GM18498 (cell line): ENCODE results near the gene HTR1E.
"Not testable (repeated sequence)": the region's sequence is repeated elsewhere in the genome, so short reads cannot be mapped to it uniquely, and the experiment has no call there.

Experiments
- ATAC-seq: cut with Tn5 transposase; IDR thresholded peaks from one replicate; pipeline ENCODE4 v1.9.1; 2021; ENCODE audit warnings: mild to moderate bottlenecking, moderate library complexity; ENCODE audit not compliant: unreplicated experiment

The HTR1E gene

DNA sequence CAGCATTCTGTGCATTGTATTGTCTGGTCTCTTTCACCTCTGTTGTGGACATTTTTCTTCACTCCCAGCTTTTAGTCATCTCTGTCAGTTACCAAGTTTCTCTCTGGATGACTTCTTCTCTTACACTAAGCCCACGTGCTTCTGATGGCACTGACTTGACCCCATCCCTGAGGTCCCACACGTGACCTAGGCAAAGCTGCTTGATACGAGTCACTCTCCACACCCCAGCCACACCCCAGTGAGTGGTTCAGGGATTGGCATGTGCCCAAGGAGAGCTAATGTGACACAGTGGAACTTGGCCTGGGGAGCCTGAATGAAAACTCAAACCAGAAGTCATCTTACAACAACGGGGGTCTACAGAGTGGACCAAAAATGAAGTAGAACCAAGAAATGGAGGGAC lies 32.2 kb downstream of the HTR1E start:
- no peak for ATAC-seq

- no peak for ATAC-seq
These were observed 35.8 kb downstream of the HTR1E start for GRCh38 chr6:86973088-86973487.

- no peak for ATAC-seq
These were observed 40.9 kb downstream of the HTR1E start for GRCh38 chr6:86978251-86978650.

GRCh38 chr6:87001494-87001893 lies 64.2 kb downstream of the HTR1E start:
- no peak for ATAC-seq

GRCh38 chr6:87002391-87002790 lies 65.1 kb downstream of the HTR1E start:
- not testable (repeated sequence) for ATAC-seq

DNA sequence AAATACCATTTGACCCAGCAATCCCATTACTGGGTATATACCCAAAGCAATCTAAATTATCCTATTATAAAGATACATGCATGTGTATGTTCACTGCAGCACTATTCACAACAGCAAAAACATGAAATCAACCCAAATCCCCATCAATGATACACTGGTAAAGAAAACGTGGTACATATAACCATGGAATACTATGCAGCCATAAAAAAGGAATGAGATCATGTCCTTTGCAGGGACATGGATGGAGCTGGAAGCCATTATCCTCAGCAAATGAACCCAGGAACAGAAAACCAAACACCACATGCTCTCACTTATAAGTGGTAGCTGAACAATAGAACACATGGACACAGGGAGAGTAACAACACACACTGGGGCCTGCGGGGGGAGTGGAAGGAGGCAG lies 69.2 kb downstream of the HTR1E start:
- not testable (repeated sequence) for ATAC-seq

- ATAC-seq = not testable (repeated sequence)
These were observed 72.3 kb downstream of the HTR1E start for GRCh38 chr6:87009581-87009980.

DNA sequence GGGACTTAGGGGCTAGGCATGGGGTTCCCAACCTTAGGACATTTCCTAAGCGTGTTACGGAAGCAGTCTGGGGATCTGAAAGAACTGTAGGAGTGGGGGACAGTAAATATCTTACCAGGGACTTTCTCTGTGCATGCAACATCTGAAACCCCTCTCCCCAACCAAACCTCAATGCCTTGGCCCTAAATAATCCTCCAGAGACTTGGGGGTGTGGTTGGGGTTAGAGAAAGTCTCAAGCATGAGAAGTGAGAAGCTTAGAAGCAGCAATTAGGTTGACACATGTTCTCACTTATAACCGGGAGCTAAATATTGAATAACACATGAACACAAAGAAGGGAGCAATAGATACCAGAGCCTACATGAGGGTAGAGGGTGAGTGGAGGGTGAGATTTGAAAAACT lies 74.7 kb downstream of the HTR1E start:
- no peak for ATAC-seq

- no peak for ATAC-seq
These were observed 75.4 kb downstream of the HTR1E start for GRCh38 chr6:87012743-87013142.

DNA sequence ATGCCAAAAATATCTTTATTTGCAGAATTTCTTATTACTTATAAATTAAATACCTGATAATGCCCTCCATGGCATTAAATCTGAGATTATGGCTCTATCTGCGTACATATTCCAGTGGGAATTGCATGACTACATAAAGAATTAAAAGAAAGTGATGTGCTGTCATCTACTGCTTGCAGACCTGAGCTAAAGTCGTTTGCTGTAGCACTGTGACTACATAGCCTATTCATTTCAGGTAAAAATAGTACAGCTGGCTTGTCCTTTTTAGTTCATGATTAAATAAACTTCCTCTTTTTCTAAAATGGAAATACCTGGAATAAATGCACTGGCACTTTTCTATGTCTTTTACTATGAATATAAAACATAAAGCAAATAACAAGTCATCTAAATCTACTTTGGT lies 79.4 kb downstream of the HTR1E start:
- ATAC-seq = no peak

DNA sequence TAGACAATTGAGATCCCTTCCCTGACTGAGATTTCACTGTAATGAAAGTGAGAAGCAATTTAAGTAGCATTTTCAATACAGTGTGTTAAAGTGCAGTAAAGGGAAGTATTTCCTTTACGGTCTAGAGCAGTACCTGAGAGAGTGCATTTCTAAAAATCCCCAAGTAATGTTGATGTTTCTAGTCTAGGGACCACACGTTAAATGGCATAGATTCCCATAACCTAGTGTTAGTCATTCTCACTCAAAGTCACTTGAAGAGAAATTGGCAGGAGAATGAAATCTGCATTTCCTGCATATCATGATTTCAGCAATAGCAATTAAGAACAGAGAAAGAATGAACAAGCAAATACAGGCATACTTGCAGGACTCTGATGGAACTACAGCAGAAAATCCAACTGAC lies 89.7 kb downstream of the HTR1E start:
- ATAC-seq = peak; percentile 43

DNA sequence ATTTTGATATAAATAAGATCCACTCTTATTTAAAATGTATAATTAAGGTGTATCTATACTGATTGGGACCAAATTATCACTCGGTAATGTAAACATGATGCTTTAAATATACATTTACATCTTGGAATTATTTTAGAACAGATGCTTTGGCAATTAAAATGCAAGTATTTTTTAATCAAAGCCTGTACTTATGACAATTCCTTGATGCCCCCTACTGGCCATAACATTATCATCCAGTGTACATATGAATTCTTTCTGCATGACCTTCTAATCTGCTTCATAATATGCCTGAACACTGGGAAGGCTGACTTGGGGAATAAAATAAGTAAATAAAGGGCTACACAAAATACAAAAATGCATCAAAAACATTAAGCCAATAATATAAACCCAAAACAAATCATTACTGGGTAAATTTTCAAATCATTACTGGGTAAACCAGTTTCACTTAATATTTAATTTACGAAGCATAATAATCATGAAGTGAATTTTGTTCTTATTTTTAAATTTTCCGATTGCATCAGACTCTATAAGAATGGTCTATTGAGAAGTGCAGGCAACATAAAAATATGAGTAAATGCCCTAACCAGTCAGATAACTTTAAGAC lies 92.5 kb downstream of the HTR1E start:
- no peak for ATAC-seq

DNA sequence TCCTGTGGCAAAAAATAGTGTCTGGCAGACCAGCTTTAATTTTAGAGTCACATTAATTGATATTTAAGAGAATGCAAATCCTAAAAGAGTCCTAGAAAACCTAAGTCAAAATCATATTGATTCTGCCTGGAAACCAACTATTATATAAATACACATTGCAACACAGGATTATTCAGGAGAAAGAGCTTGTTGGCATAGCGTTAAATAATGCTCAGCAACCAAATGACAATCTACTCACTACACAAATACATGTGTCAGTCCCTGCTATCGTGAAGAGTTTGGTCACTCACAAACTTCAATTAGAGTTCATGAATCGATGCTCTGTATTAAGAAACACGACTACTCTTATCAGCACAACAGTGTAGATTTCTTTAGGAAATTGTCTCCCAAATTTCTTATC lies 103.4 kb downstream of the HTR1E start:
- ATAC-seq = no peak

GRCh38 chr6:87045521-87046075 lies 108.3 kb downstream of the HTR1E start:
- no peak for ATAC-seq

DNA sequence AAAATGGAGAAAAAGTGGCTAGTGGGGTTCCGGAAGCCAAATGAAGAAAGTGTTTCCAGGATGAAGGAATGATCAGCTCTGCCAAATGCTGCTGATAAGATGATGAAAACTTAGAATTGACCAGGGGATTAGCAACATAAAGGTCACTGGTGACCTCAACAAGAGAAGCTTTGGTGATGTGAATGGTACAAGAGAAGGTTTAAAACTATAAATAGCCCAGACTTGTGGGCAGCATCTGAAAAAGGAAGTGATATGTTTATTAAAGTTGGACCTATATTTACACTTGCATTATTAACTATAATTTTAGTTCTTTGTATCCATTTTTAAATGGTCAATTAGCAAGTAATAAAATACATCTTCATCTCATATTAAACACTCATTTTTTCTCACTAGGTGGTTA lies 112.5 kb downstream of the HTR1E start:
- no peak for ATAC-seq

GRCh38 chr6:87053312-87053711 lies 116.0 kb downstream of the HTR1E start:
- ATAC-seq = no peak

- peak; percentile 51 for ATAC-seq
These were observed 117.0 kb downstream of the HTR1E start for GRCh38 chr6:87054143-87054833.

DNA sequence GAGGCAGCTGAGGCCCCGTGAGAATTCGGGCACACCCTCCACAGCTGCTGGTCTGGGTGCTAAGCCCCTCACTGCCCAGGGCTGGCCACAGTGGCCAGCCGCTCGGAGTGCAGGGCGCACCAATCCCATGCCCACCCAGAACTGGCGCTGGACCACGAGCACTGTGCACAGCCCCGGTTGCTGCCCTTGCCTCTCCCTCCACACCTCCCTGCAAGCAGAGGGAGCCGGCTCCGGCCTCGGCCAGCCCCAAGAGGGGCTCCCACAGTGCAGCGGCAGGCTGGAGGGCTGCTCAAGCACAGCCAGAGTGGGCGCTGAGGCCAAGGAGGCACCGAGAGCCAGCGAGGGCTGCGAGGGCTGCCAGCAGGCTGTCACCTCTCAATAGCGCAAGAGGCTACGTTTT lies 122.6 kb downstream of the HTR1E start:
- ATAC-seq = no peak

DNA sequence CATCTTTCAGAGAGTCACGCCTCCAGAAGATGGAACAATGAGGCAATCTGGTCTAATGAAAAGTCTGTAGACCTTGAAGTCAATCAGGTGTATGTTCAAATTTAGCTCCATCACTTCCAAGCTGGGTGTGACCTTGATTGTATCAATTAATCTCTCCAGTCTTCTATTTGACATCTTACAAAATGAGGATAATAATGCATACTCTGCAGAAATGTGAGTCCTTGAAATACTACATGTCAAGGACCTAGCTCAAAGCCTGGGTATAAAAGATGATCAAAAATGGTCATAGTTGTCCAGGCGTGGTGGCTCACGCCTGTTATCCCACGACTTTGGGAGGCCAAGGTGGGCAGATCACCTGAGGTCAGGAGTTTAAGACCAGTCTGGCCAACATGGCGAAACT lies 127.8 kb downstream of the HTR1E start:
- ATAC-seq = no peak
